GM13977 (cell line): ENCODE results near the gene PCDH8.
"Not testable (repeated sequence)": the region's sequence is repeated elsewhere in the genome, so short reads cannot be mapped to it uniquely, and the experiment has no call there.

Experiments
- DNase-seq: peaks from one replicate; pipeline ENCODE4 v3.0.0; 2012; ENCODE audit warnings: low spot score
- in situ Hi-C: fragments of 300-500 bp; cut with MboI; formaldehyde crosslinking; loops from one replicate; pipeline ENCODE4 v1.12.0; 2022; ENCODE audit warnings: low sequenced_read_pairs, low pct_unique_long_range_greater_than_20kb, mixed read lengths, inconsistent platforms; ENCODE audit not compliant: unreplicated experiment
- TF ChIP-seq, protein P1 (sequence below): IDR thresholded peaks from 2 replicates; pipeline ENCODE4 v1.5.1; 2012; ENCODE audit warnings: mild to moderate bottlenecking, control low read depth; ENCODE audit not compliant: insufficient read depth; ENCODE audit errors: extremely low read depth, missing control alignments

Gene PCDH8

DNA sequence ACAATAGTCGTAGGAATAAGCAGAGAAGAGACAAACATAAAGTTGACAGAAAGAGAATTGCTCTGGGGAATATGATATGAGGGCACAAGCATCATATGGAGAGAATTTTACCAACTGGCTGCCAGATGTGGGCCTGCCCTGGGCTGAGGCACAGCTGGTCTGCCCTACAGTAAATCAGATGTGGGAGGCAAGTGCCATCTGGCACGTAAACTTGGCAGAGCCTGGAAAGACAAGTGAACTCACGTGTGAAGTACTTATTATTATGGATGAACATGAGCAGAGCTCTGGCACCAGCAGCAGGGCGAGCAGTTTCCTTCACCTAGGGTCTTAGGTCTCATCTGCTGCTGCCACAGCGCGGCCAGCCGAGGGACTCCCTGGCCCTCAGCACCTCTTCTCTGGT lies 20.6 kb downstream of the PCDH8 start:
- DNase-seq: no peak
- TF ChIP-seq, protein P1, sequence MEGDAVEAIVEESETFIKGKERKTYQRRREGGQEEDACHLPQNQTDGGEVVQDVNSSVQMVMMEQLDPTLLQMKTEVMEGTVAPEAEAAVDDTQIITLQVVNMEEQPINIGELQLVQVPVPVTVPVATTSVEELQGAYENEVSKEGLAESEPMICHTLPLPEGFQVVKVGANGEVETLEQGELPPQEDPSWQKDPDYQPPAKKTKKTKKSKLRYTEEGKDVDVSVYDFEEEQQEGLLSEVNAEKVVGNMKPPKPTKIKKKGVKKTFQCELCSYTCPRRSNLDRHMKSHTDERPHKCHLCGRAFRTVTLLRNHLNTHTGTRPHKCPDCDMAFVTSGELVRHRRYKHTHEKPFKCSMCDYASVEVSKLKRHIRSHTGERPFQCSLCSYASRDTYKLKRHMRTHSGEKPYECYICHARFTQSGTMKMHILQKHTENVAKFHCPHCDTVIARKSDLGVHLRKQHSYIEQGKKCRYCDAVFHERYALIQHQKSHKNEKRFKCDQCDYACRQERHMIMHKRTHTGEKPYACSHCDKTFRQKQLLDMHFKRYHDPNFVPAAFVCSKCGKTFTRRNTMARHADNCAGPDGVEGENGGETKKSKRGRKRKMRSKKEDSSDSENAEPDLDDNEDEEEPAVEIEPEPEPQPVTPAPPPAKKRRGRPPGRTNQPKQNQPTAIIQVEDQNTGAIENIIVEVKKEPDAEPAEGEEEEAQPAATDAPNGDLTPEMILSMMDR: no peak
- in situ Hi-C loops: no loop called here

DNA sequence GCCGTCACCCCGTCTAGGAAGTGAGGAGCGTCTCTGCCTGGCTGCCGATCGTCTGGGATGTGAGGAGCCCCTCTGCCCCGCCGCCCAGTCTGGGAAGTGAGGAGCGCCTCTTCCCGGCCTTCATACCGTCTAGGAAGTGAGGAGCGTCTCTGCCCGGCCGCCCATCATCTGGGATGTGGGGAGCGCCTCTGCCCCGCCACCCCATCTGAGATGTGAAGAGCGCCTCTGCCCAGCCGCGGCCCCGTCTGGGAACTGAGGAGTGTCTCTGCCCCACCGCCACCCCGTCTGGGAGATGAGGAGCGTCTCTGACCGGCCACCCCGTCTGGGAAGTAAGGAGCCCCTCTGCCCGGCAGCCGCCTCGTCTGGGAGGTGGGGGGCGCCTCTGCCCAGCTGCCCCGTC lies 30.6 kb downstream of the PCDH8 start:
- in situ Hi-C loops: not testable (repeated sequence)

DNA sequence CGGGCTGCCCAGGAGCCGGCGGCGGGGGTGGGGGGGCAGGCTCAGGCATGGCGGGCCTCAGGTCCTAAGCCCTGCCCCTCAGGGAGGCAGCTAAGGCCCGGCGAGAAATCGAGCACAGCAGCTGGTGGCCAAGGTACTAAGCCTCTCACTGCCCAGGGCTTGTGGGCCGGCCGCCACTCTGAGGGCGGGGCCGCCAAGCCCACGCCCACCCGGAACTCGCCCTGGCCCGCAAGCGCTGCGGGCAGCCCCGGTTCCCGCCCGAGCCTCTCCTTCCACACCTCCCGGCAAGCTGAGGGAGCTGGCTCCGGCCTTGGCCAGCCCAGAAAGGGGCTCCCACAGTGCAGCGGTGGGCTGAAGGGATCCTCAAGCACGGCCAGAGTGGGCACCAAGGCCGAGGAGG lies 33.1 kb downstream of the PCDH8 start:
- TF ChIP-seq, protein P1: no peak
- no peak for DNase-seq
- in situ Hi-C loops: no loop called here

More for the DNA sequence above, 30.6 kb downstream of the PCDH8 start:
- DNase-seq: not testable (repeated sequence)

DNA sequence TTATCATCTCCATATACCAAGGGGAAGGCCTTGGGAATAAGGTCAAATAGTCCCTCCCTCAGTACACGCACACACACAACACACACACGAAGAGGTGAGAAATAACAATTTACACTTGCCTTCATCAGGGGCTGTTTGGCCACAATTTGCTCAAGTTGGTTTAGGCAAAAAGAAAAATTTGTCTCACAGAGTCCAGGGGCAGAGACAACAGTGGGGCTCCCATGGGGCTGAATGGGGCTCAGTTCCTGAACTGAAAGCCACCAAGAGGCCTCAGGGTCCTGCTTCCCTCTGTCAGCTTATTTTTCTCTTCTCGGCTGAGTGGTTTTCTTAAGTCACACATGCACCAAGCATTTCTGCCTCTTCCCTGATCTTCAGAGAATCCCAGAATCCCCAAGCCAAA lies 35.5 kb downstream of the PCDH8 start:
- in situ Hi-C loops: no loop called here
- DNase-seq: no peak
- TF ChIP-seq, protein P1: no peak

DNA sequence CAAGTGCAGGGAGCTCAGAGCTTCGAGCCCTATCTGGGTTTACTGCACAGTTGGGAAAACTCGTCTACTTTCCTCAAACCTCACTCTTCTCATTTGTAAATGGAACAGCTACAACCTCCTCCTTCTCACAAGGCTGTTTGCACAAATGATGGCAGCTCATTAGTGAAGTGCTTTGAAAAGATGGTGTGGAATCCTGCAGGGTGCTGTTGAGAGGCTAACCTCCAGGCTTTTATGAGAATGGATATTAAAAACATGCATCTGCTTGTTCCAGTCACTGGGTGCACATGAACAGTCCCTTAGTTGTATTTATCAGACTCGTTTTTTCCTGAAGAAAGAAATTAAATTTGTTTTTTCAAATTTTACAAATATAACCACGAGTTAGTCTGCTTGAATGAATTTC lies 36.6 kb downstream of the PCDH8 start:
- TF ChIP-seq, protein P1: no peak
- DNase-seq: no peak
- in situ Hi-C loops: no loop called here

DNA sequence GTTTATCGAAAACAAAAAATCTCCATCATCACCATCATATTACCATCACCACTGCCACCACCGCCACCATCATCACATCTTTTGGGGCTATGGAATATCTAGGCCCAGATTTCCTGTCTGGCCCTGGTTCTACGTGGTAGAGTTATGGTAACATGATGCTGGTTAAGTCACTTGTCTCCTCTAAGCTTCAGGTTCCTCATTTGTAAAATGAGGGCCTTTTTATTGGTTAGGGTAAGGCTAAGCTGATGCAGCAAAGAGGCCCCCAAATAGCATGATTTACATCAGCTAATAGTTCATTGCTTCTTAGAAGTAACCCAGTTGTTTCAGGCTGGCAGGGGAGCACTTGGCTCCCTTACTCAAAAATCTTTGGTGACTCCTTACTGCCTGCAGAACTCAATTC lies 37.9 kb downstream of the PCDH8 start:
- TF ChIP-seq, protein P1: no peak
- in situ Hi-C loops: no loop called here
- DNase-seq: no peak

DNA sequence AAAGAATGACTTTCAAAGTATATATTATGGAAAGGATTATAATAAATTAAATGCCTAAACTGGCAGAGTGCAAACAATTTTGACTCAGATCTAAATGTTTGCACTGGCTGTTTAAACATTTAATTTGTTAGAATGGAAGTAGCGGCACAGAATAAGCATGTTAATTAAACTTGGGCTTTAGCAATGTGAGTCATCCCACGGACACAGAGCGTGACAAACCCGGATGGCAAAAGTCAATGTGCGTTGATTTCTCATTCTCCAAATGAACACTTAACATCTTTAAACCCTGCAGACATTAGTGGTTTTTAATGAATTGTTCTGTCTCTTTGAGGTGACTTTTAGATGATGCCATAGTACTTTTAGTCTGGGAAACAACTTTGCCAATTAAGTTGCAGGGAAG lies 38.4 kb downstream of the PCDH8 start:
- no peak for DNase-seq
- in situ Hi-C loops: no loop called here

More for the DNA sequence above, 38.4 kb downstream of the PCDH8 start:
- TF ChIP-seq, protein P1: no peak
